H1 (cell line): Measurements from ENCODE around the gene FAM170B. TPM values are rescaled to one million over a fixed set of nuclear protein-coding genes. Genes with fewer than 3 reads are reported as not detected.

Experiments used
- CTCF ChIA-PET: fragments of 300-600 bp; sonication (Branson Sonifier 250); formaldehyde crosslinking; loops from one replicate; lab custom pipeline; 2021; ENCODE audit not compliant: partially characterized antibody; lab: Charles Lee
- POLR2A ChIA-PET: fragments of 300-600 bp; sonication (Branson Sonifier 250); formaldehyde crosslinking; loops from one replicate; lab custom pipeline; 2021; ENCODE audit warnings: inconsistent platforms; ENCODE audit not compliant: partially characterized antibody; lab: Charles Lee
- DNase-seq, 2 experiments: peaks; one replicate each; pipeline versions ENCODE4 v3.0.0 to v3.0.0-alpha.2; 2010 to 2022; ENCODE audit warnings: low spot score in 2 of 2, low read depth in 1 of 2, mixed read lengths in 1 of 2
- FAIRE-seq: peaks from 2 replicates; lab custom pipeline; 2011; peaks lifted over from hg19 to GRCh38; lab: Jason Lieb, UNC
- H2AFZ ChIP-seq: 2 replicates; pipeline ENCODE4 v1.8.1; 2012; ENCODE audit warnings: low read length, inconsistent platforms
- H2AK5ac ChIP-seq: 2 replicates; pipeline ENCODE4 v1.6.1; 2013; ENCODE audit warnings: low read depth, low read length
- H2BK120ac ChIP-seq: replicated peaks from 2 replicates; pipeline ENCODE3; 2013; ENCODE audit warnings: low read depth, low read length, inconsistent platforms
- H2BK12ac ChIP-seq: 2 replicates; pipeline ENCODE4 v1.6.1; 2013; ENCODE audit warnings: low read depth, low read length
- H2BK15ac ChIP-seq: 2 replicates; pipeline ENCODE4 v1.6.1; 2013; ENCODE audit warnings: low read length
- H2BK20ac ChIP-seq: 2 replicates; pipeline ENCODE4 v1.6.1; 2013; ENCODE audit warnings: low read length
- H2BK5ac ChIP-seq: 2 replicates; pipeline ENCODE4 v1.6.1; 2013; ENCODE audit warnings: low read depth, low read length
- H3K14ac ChIP-seq: 2 replicates; pipeline ENCODE4 v1.6.1; 2013; ENCODE audit warnings: inconsistent platforms; ENCODE audit not compliant: insufficient read length
- H3K18ac ChIP-seq: 2 replicates; pipeline ENCODE4 v1.6.1; 2013; ENCODE audit warnings: low read length; ENCODE audit errors: extremely low read depth
- H3K23ac ChIP-seq: 2 replicates; pipeline ENCODE4 v1.6.1; 2013; ENCODE audit warnings: inconsistent platforms; ENCODE audit not compliant: insufficient read length
- H3K23me2 ChIP-seq: 2 replicates; pipeline ENCODE4 v1.6.1; 2013; ENCODE audit warnings: low read depth, low read length
- H3K27ac ChIP-seq: 2 replicates; pipeline ENCODE4 v1.6.1; 2011; ENCODE audit warnings: low read depth, low read length, inconsistent platforms
- H3K27me3 ChIP-seq, 4 experiments: replicated peaks in 1 of 4; 1 replicate in 1 of 4; 2 replicates in 3 of 4; pipeline versions ENCODE4 v1.6.1 to v1.8.1; 2011 to 2013; ENCODE audit warnings: low read length in 3 of 4, mild to moderate bottlenecking in 3 of 4, inconsistent platforms in 2 of 4, mixed read lengths in 2 of 4, moderate library complexity in 1 of 4; ENCODE audit not compliant: control insufficient read depth in 3 of 4, insufficient read depth in 3 of 4; ENCODE audit errors: extremely low read depth in 1 of 4
- H3K36me3 ChIP-seq, 4 experiments: 2 replicates each; pipeline versions ENCODE4 v1.6.1 to v1.8.1; 2011 to 2013; ENCODE audit warnings: mild to moderate bottlenecking in 4 of 4, low read length in 3 of 4, moderate library complexity in 2 of 4, control low read depth in 1 of 4, inconsistent platforms in 1 of 4; ENCODE audit not compliant: insufficient read depth in 4 of 4, control insufficient read depth in 2 of 4
- H3K4ac ChIP-seq: replicated peaks from 2 replicates; pipeline ENCODE3; 2013; ENCODE audit warnings: low read length, low read depth, mixed read lengths, inconsistent platforms; ENCODE audit not compliant: insufficient read length
- H3K4me1 ChIP-seq, 4 experiments: replicated peaks in 1 of 4; 1 replicate in 1 of 4; 2 replicates in 3 of 4; pipeline versions ENCODE4 v1.6.1 to v1.8.1; 2011 to 2013; ENCODE audit warnings: low read length in 3 of 4, inconsistent platforms in 2 of 4, mixed read lengths in 1 of 4; ENCODE audit not compliant: insufficient read depth in 4 of 4, control insufficient read depth in 3 of 4
- H3K4me2 ChIP-seq, 2 experiments: 2 replicates each; pipeline versions ENCODE4 v1.6.1 to v1.8.1; 2011 to 2013; ENCODE audit warnings: low read depth in 2 of 2, low read length in 2 of 2, control low read depth in 1 of 2, inconsistent platforms in 1 of 2, mild to moderate bottlenecking in 1 of 2; ENCODE audit not compliant: insufficient read depth in 1 of 2
- H3K4me3 ChIP-seq, 4 experiments: fragments of 200-600, 300-600 bp in 1 of 4; sonication (generic), shearing (Covaris generic), sonication (Bioruptor Twin) in 1 of 4; 2 replicates each; pipeline versions ENCODE4 v1.5.1 to v1.8.1; 2011 to 2016; ENCODE audit warnings: low read length in 4 of 4, low read depth in 3 of 4, control low read depth in 2 of 4, inconsistent platforms in 2 of 4, mild to moderate bottlenecking in 2 of 4, mixed read lengths in 1 of 4, moderate library complexity in 1 of 4; ENCODE audit not compliant: insufficient read depth in 2 of 4; ENCODE audit errors: extremely low read depth in 1 of 4
- H3K56ac ChIP-seq: replicated peaks from 2 replicates; pipeline ENCODE3; 2013; ENCODE audit warnings: low read depth, mild to moderate bottlenecking, mixed read lengths, low read length, inconsistent platforms; ENCODE audit not compliant: insufficient read length
- H3K79me1 ChIP-seq: 2 replicates; pipeline ENCODE4 v1.6.1; 2013; ENCODE audit warnings: low read depth, low read length, control low read depth
- H3K79me2 ChIP-seq, 2 experiments: 2 replicates each; pipeline versions ENCODE4 v1.6.1 to v1.8.1; 2012 to 2013; ENCODE audit warnings: low read length in 2 of 2, mild to moderate bottlenecking in 2 of 2, inconsistent platforms in 1 of 2; ENCODE audit not compliant: insufficient read depth in 2 of 2, control insufficient read depth in 1 of 2
- H3K9ac ChIP-seq, 4 experiments: replicated peaks in 1 of 4; 1 replicate in 1 of 4; 2 replicates in 3 of 4; pipeline versions ENCODE4 v1.6.1 to v1.8.1; 2011 to 2013; ENCODE audit warnings: low read depth in 3 of 4, low read length in 3 of 4, control low read depth in 2 of 4, mild to moderate bottlenecking in 2 of 4, moderate library complexity in 2 of 4, inconsistent platforms in 1 of 4; ENCODE audit errors: extremely low read depth in 1 of 4
- H3K9me3 ChIP-seq, 2 experiments: 2 replicates each; pipeline versions ENCODE4 v1.6.1 to v1.8.1; 2012 to 2013; ENCODE audit warnings: mild to moderate bottlenecking in 2 of 2, moderate library complexity in 2 of 2, control low read depth in 1 of 2, inconsistent platforms in 1 of 2, low read depth in 1 of 2, low read length in 1 of 2, mixed read lengths in 1 of 2; ENCODE audit not compliant: insufficient read depth in 2 of 2
- H4K20me1 ChIP-seq, 2 experiments: replicated peaks in 1 of 2; 2 replicates each; pipeline versions ENCODE3 to v1.8.1; 2011 to 2013; ENCODE audit warnings: inconsistent platforms in 2 of 2, low read length in 2 of 2, mild to moderate bottlenecking in 1 of 2; ENCODE audit not compliant: insufficient read depth in 2 of 2, control insufficient read depth in 1 of 2
- H4K5ac ChIP-seq: 2 replicates; pipeline ENCODE4 v1.6.1; 2013; ENCODE audit warnings: low read length, low read depth, mixed read lengths, inconsistent platforms; ENCODE audit not compliant: insufficient read length
- H4K8ac ChIP-seq: 2 replicates; pipeline ENCODE4 v1.8.0; 2013; ENCODE audit warnings: mild to moderate bottlenecking, moderate library complexity, low read length, inconsistent platforms; ENCODE audit not compliant: insufficient read depth; ENCODE audit errors: extremely low read depth
- H4K91ac ChIP-seq: replicated peaks from 2 replicates; pipeline ENCODE3; 2013; ENCODE audit warnings: low read length, mixed read lengths, inconsistent platforms; ENCODE audit not compliant: insufficient read length
- ATF2 ChIP-seq: IDR thresholded peaks from 2 replicates; pipeline ENCODE4 v1.6.1; 2012; ENCODE audit warnings: low read length, inconsistent platforms
- WGBS, 2 experiments: shearing (Covaris generic) in 1 of 2; methylation state at CpG; one replicate each; pipeline versions ENCODE4 v1.1.6 to v1.1.7; 2013 to 2015; ENCODE audit warnings: low lambda C conversion rate in 2 of 2, mixed read lengths in 2 of 2, inconsistent platforms in 1 of 2, low coverage in 1 of 2, missing lambda C conversion rate in 1 of 2; ENCODE audit not compliant: insufficient replicate concordance in 2 of 2, insufficient coverage in 1 of 2, insufficient read length in 1 of 2; ENCODE audit errors: extremely low coverage in 1 of 2, missing lambda C conversion rate in 1 of 2; 5-methylcytosine and 5-hydroxymethylcytosine counted together
- polyA plus RNA-seq, 7 experiments: library from polyadenylated mRNA; depleted of rRNA in 3 of 7; stranded (reverse) in 5 of 7; unstranded in 2 of 7; fragments of >200 nt in 5 of 7; fragments of 200-250 nt in 2 of 7; gene quantifications; 1 replicate in 5 of 7; 2 replicates in 1 of 7; 4 replicates in 1 of 7; pipeline versions ENCODE4 v1.2.1 to v1.2.3, GENCODE V29; 2011 to 2013; ENCODE audit warnings: missing spikeins in 2 of 7, mixed read lengths in 2 of 7
- total RNA-seq: library from RNA; stranded (reverse); fragmentation: NEBNext Ultra II Directional; extraction: Animal tissue kit (Norgen Biotek cat#: 25700); gene quantifications from 2 replicates; pipeline ENCODE4 v1.2.1, GENCODE V29; 2021

FAM170B gene
- total and polyA plus RNA-seq, 2 of the 8 experiments (the other 6 are each of a cell fraction or from before 2014, with no cell fraction given): not detected

GRCh38 chr10:49170632-49171325 lies 37.0 kb upstream of the FAM170B start:
- H2BK20ac ChIP-seq: no peak overlapping the region
- H2BK15ac ChIP-seq: no peak overlapping the region
- H4K8ac ChIP-seq: no peak overlapping the region
- no peaks in the 10 kb centered on the region for H3K79me1 ChIP-seq
- no peak overlapping the region for H3K14ac ChIP-seq
- no peak overlapping the region for H2BK120ac ChIP-seq
- H3K4me3 ChIP-seq: no peak overlapping the region
- FAIRE-seq (no peak), DNase-seq (peak in 1 of 2 experiments; percentile 30)
- H4K91ac ChIP-seq: no peak overlapping the region
- no peak overlapping the region for H3K27ac ChIP-seq
- no peak overlapping the region for H3K18ac ChIP-seq
- no peak overlapping the region for H2AK5ac ChIP-seq
- H2BK5ac ChIP-seq: no peak overlapping the region
- H3K4ac ChIP-seq: no peak overlapping the region
- 85% methylated on average over 6 of the region's 6 CpGs; no CpG with 5 or more reads in 1 of the 2 experiments for WGBS, 2 experiments
- H3K9ac ChIP-seq: no peak overlapping the region
- H3K9me3 ChIP-seq: no peaks in the 10 kb centered on the region
- no peak overlapping the region for H3K4me2 ChIP-seq
- no peaks in the 10 kb centered on the region; a peak in 1 of 7 replicates for H3K4me1 ChIP-seq
- H3K79me2 ChIP-seq: no peaks in the 10 kb centered on the region
- no peaks in the 10 kb centered on the region for H3K23me2 ChIP-seq
- H2BK12ac ChIP-seq: no peak overlapping the region
- no peak overlapping the region for H4K5ac ChIP-seq
- POLR2A ChIA-PET: no interaction called here
- H3K36me3 ChIP-seq: no peaks in the 10 kb centered on the region
- CTCF ChIA-PET: interaction anchor here (0.8 to 2.0 kb wide), 5 partner anchors 9 to 512 kb away, joined by 3 to 8 read pairs (median 5); no protein-coding TSS in a partner anchor
- no peak overlapping the region for H2AFZ ChIP-seq
- no peak overlapping the region for H3K23ac ChIP-seq
- H4K20me1 ChIP-seq: no peaks in the 10 kb centered on the region
- H3K56ac ChIP-seq: no peak overlapping the region
- H3K27me3 ChIP-seq: no peaks in the 10 kb centered on the region; a peak in 1 of 7 replicates
- no peak for TF ChIP-seq ATF2
